ENCODE data around the gene SPECC1L. TPM values are rescaled to one million over a fixed set of nuclear protein-coding genes. Genes with fewer than 3 reads are reported as not detected.

SPECC1L gene
- total and polyA plus RNA-seq, 2 experiments from 2014 or later, result 21.1 to 34.0 TPM

- no peak overlapping the region for H3K4me3 ChIP-seq
- TF ChIP-seq EZH2 (IDR thresholded peaks at IDR 0.05; ENCODE audit: insufficient read depth, poor library complexity, severe bottlenecking) (no peak), EZH2phosphoT487 (IDR thresholded peaks at IDR 0.05; ENCODE audit: insufficient read depth, low read depth) (no peak)
- DNase-seq, result no peak
- no peak overlapping the region for H2AFZ ChIP-seq
- no peaks in the 10 kb centered on the region; the same call in 1 of the 2 replicates for H3K36me3 ChIP-seq (ENCODE audit: low read depth)
- H3K27ac ChIP-seq, result no peak overlapping the region
- no peaks in the 10 kb centered on the region for H3K9me3 ChIP-seq (ENCODE audit: low read depth)
- no peaks in the 10 kb centered on the region for H3F3A ChIP-seq (ENCODE audit: insufficient read depth)
- no peak overlapping the region for H3K9ac ChIP-seq
- H3K4me2 ChIP-seq (ENCODE audit: unreplicated experiment), result no peak overlapping the region
- no peaks in the 10 kb centered on the region for H3K79me2 ChIP-seq (ENCODE audit: insufficient read depth)
- H3K27me3 ChIP-seq (replicated peaks; ENCODE audit: insufficient read depth), result no peaks in the 10 kb centered on the region
- H3K9me2 ChIP-seq (ENCODE audit: insufficient read depth), result no peaks in the 10 kb centered on the region
- H4K20me1 ChIP-seq (ENCODE audit: insufficient read depth), result no peaks in the 10 kb centered on the region
- WGBS, 2 experiments (ENCODE audit: low coverage in 1 of 2, low lambda C conversion rate in 2 of 2, missing lambda C conversion rate in 2 of 2), result 91 to 92% methylated on average over 17 to 18 of the region's 18 CpGs
- no peaks in the 10 kb centered on the region for H3K4me1 ChIP-seq (ENCODE audit: insufficient read depth)
- in situ Hi-C loops (cut with MboI), result loop anchor here (10.0 kb wide), 1 partner anchor 91 kb away; no protein-coding TSS in a partner anchor
Measured at GRCh38 chr22:24413736-24414385, 143.2 kb downstream of the SPECC1L start.

- Histone ChIP-seq H3K36me3 (ENCODE audit: low read depth) (no peaks in the 10 kb centered on the region; the same call in 1 of the 2 replicates), H3K4me2 (ENCODE audit: unreplicated experiment) (no peak overlapping the region), H3K4me3 (no peak overlapping the region), H3K79me2 (ENCODE audit: insufficient read depth) (no peaks in the 10 kb centered on the region), H3K9me2 (ENCODE audit: insufficient read depth) (no peaks in the 10 kb centered on the region), H2AFZ (no peak overlapping the region), H3K9ac (no peak overlapping the region), H3F3A (ENCODE audit: insufficient read depth) (no peaks in the 10 kb centered on the region), H3K9me3 (ENCODE audit: low read depth) (no peaks in the 10 kb centered on the region), H3K4me1 (ENCODE audit: insufficient read depth) (no peaks in the 10 kb centered on the region), H4K20me1 (ENCODE audit: insufficient read depth) (no peaks in the 10 kb centered on the region), H3K27ac (no peak overlapping the region), H3K27me3 (replicated peaks; ENCODE audit: insufficient read depth) (no peaks in the 10 kb centered on the region)
- DNase-seq, result no peak
- no peak for TF ChIP-seq EZH2 (IDR thresholded peaks at IDR 0.05; ENCODE audit: insufficient read depth, poor library complexity, severe bottlenecking)
- no peak for TF ChIP-seq EZH2phosphoT487 (IDR thresholded peaks at IDR 0.05; ENCODE audit: insufficient read depth, low read depth)
- in situ Hi-C loops (cut with MboI), result loop anchor here (10.0 kb wide), 1 partner anchor 90 kb away; no protein-coding TSS in a partner anchor
- whole genome bisulfite sequencing, 2 experiments (ENCODE audit: low coverage in 1 of 2, low lambda C conversion rate in 2 of 2, missing lambda C conversion rate in 2 of 2), result 88 to 91% methylated on average over 16 to 21 of the region's 21 CpGs
Measured at GRCh38 chr22:24414523-24414922, 143.9 kb downstream of the SPECC1L start.

GRCh38 chr22:24414984-24415945 is 144.6 kb downstream of the SPECC1L start:
- Histone ChIP-seq H3K9ac (no peak overlapping the region), H3K27me3 (replicated peaks; ENCODE audit: insufficient read depth) (no peaks in the 10 kb centered on the region), H3F3A (ENCODE audit: insufficient read depth) (no peaks in the 10 kb centered on the region), H4K20me1 (ENCODE audit: insufficient read depth) (no peaks in the 10 kb centered on the region), H3K4me3 (no peak overlapping the region), H3K4me1 (ENCODE audit: insufficient read depth) (no peaks in the 10 kb centered on the region), H3K9me2 (ENCODE audit: insufficient read depth) (no peaks in the 10 kb centered on the region), H3K4me2 (ENCODE audit: unreplicated experiment) (no peak overlapping the region), H2AFZ (no peak overlapping the region), H3K27ac (no peak overlapping the region), H3K36me3 (ENCODE audit: low read depth) (no peaks in the 10 kb centered on the region; the same call in 1 of the 2 replicates), H3K79me2 (ENCODE audit: insufficient read depth) (no peaks in the 10 kb centered on the region), H3K9me3 (ENCODE audit: low read depth) (no peaks in the 10 kb centered on the region)
- DNase-seq, result no peak
- in situ Hi-C loops (cut with MboI), result loop anchor here (10.0 kb wide), 1 partner anchor 90 kb away; no protein-coding TSS in a partner anchor
- 82 to 86% methylated on average over 25 of the region's 26 CpGs for WGBS, 2 experiments (ENCODE audit: low coverage in 1 of 2, low lambda C conversion rate in 2 of 2, missing lambda C conversion rate in 2 of 2)
- TF ChIP-seq EZH2phosphoT487 (IDR thresholded peaks at IDR 0.05; ENCODE audit: insufficient read depth, low read depth) (no peak), EZH2 (IDR thresholded peaks at IDR 0.05; ENCODE audit: insufficient read depth, poor library complexity, severe bottlenecking) (no peak)

DNA sequence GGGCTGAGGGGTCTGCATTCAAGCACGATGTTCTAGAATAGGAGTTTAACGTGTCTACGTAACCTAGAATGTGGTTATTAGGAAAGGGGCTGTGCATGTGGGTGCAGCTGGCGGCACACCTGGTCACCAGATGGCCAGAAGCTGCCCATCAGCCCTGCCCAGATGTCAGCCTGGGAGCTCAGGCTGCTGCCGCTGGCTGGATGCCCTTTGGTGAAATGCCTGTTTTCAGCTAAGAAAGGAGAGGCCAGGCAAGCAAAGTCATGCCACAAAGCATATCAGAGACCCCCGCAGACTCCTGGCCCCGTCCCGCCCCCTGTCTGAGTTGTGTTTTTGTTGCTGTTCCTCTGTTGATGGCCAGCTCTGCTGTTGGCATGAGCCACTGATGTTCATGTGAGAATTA is 145.5 kb downstream of the SPECC1L start:
- 76 to 82% methylated on average over 8 of the region's 8 CpGs for WGBS, 2 experiments (ENCODE audit: low coverage in 1 of 2, low lambda C conversion rate in 2 of 2, missing lambda C conversion rate in 2 of 2)
- Histone ChIP-seq H3K9ac (no peak overlapping the region), H2AFZ (no peak overlapping the region), H3K9me3 (ENCODE audit: low read depth) (no peaks in the 10 kb centered on the region), H3K4me2 (ENCODE audit: unreplicated experiment) (no peak overlapping the region), H3K4me3 (no peak overlapping the region), H3F3A (ENCODE audit: insufficient read depth) (no peaks in the 10 kb centered on the region), H3K27me3 (replicated peaks; ENCODE audit: insufficient read depth) (no peaks in the 10 kb centered on the region), H3K79me2 (ENCODE audit: insufficient read depth) (no peaks in the 10 kb centered on the region), H3K4me1 (ENCODE audit: insufficient read depth) (no peaks in the 10 kb centered on the region), H4K20me1 (ENCODE audit: insufficient read depth) (no peaks in the 10 kb centered on the region), H3K27ac (no peak overlapping the region), H3K9me2 (ENCODE audit: insufficient read depth) (no peaks in the 10 kb centered on the region), H3K36me3 (ENCODE audit: low read depth) (no peaks in the 10 kb centered on the region; the same call in 1 of the 2 replicates)
- TF ChIP-seq EZH2 (IDR thresholded peaks at IDR 0.05; ENCODE audit: insufficient read depth, poor library complexity, severe bottlenecking) (no peak), EZH2phosphoT487 (IDR thresholded peaks at IDR 0.05; ENCODE audit: insufficient read depth, low read depth) (no peak)
- in situ Hi-C loops (cut with MboI), result loop anchor here (10.0 kb wide), 1 partner anchor 89 kb away; no protein-coding TSS in a partner anchor
- DNase-seq, result no peak

All from GM23248 (cell line).